Measurements from ENCODE around the gene MAP3K2. TPM values are rescaled to one million over a fixed set of nuclear protein-coding genes. Genes with fewer than 3 reads are reported as not detected.

Gene MAP3K2
- 24.8 TPM for total RNA-seq

- DNase-seq (ENCODE audit: low read depth in 2 of 3, low spot score in 2 of 3): peak; percentile 91 to 96 (median 94)
Observed at GRCh38 chr2:127387655-127388422, at the start of gene MAP3K2. TSS of gene MAP3K2 (minus strand) at chr2:127387975. CDS start at chr2:127343129, 44,846 bp downstream.

GRCh38 chr2:127437056-127437455, 49.3 kb upstream of the MAP3K2 start:
- DNase-seq (ENCODE audit: low read depth in 2 of 3, low spot score in 2 of 3): no peak

GRCh38 chr2:127434515-127434914, 46.7 kb upstream of the MAP3K2 start:
- no peak for DNase-seq (ENCODE audit: low read depth in 2 of 3, low spot score in 2 of 3)

- no peak for DNase-seq (ENCODE audit: low read depth in 2 of 3, low spot score in 2 of 3)
Observed at GRCh38 chr2:127431408-127432023, 43.7 kb upstream of the MAP3K2 start.

- no peak for DNase-seq (ENCODE audit: low read depth in 2 of 3, low spot score in 2 of 3)
Observed at GRCh38 chr2:127429844-127430425, 42.2 kb upstream of the MAP3K2 start.

GRCh38 chr2:127429291-127429690, 41.5 kb upstream of the MAP3K2 start:
- DNase-seq (ENCODE audit: low read depth in 2 of 3, low spot score in 2 of 3): no peak

GRCh38 chr2:127428815-127429109, 41.0 kb upstream of the MAP3K2 start:
- DNase-seq (ENCODE audit: low read depth in 2 of 3, low spot score in 2 of 3): no peak

- no peak for DNase-seq (ENCODE audit: low read depth in 2 of 3, low spot score in 2 of 3)
Observed at GRCh38 chr2:127428057-127428814, 40.5 kb upstream of the MAP3K2 start.

GRCh38 chr2:127427376-127428056, 39.7 kb upstream of the MAP3K2 start:
- no peak for DNase-seq (ENCODE audit: low read depth in 2 of 3, low spot score in 2 of 3)

- no peak for DNase-seq (ENCODE audit: low read depth in 2 of 3, low spot score in 2 of 3)
Observed at GRCh38 chr2:127426501-127427354, 39.0 kb upstream of the MAP3K2 start.

- no peak for DNase-seq (ENCODE audit: low read depth in 2 of 3, low spot score in 2 of 3)
Observed at GRCh38 chr2:127425540-127426490, 38.0 kb upstream of the MAP3K2 start.

GRCh38 chr2:127424598-127425520, 37.1 kb upstream of the MAP3K2 start:
- DNase-seq (ENCODE audit: low read depth in 2 of 3, low spot score in 2 of 3): no peak

GRCh38 chr2:127423880-127424279, 36.1 kb upstream of the MAP3K2 start:
- DNase-seq (ENCODE audit: low read depth in 2 of 3, low spot score in 2 of 3): peak in 1 of 3 donors; percentile 61

GRCh38 chr2:127423478-127423843, 35.7 kb upstream of the MAP3K2 start:
- no peak for DNase-seq (ENCODE audit: low read depth in 2 of 3, low spot score in 2 of 3)

GRCh38 chr2:127422559-127423477, 35.0 kb upstream of the MAP3K2 start:
- DNase-seq (ENCODE audit: low read depth in 2 of 3, low spot score in 2 of 3): peak in 2 of 3 donors; percentile 68 to 78

GRCh38 chr2:127421871-127422558, 34.2 kb upstream of the MAP3K2 start:
- DNase-seq (ENCODE audit: low read depth in 2 of 3, low spot score in 2 of 3): no peak
